ENCODE data around the gene ZNF14.

GRCh38 chr19:19752760-19753403, 20.0 kb upstream of the ZNF14 start:
- TF ChIP-seq EZH2 (IDR thresholded peaks at IDR 0.05; ENCODE audit: low read depth, unreplicated experiment) (no peak), EZH2phosphoT487 (IDR thresholded peaks at IDR 0.05; ENCODE audit: unreplicated experiment) (no peak), REST (IDR thresholded peaks at IDR 0.05; ENCODE audit: unreplicated experiment) (no peak)
- TF ChIP-seq, protein P1, sequence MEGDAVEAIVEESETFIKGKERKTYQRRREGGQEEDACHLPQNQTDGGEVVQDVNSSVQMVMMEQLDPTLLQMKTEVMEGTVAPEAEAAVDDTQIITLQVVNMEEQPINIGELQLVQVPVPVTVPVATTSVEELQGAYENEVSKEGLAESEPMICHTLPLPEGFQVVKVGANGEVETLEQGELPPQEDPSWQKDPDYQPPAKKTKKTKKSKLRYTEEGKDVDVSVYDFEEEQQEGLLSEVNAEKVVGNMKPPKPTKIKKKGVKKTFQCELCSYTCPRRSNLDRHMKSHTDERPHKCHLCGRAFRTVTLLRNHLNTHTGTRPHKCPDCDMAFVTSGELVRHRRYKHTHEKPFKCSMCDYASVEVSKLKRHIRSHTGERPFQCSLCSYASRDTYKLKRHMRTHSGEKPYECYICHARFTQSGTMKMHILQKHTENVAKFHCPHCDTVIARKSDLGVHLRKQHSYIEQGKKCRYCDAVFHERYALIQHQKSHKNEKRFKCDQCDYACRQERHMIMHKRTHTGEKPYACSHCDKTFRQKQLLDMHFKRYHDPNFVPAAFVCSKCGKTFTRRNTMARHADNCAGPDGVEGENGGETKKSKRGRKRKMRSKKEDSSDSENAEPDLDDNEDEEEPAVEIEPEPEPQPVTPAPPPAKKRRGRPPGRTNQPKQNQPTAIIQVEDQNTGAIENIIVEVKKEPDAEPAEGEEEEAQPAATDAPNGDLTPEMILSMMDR (conservative IDR thresholded peaks at IDR 0.05; ENCODE audit: low read depth in 2 of 2) = no peak

Data from GM23338 (cell line).